COLO668 (cell line): ENCODE results near the gene ALDH16A1.
A peak's percentile ranks its signal among the peaks of the same experiment; 100 is the strongest.

Experiments used
- DNase-seq: peaks from one replicate; lab custom pipeline; 2025; ENCODE audit not compliant: unreplicated experiment; lab: John Stamatoyannopoulos, UW

ALDH16A1 gene

GRCh38 chr19:49423071-49423984 is 29.7 kb upstream of the ALDH16A1 start, which contains the start of gene PTH2:
Gene PTH2 (minus strand): TSS chr19:49423441. CDS start chr19:49423339, 102 bp downstream.
- DNase-seq: no peak

GRCh38 chr19:49423985-49424303 is 29.1 kb upstream of the ALDH16A1 start:
- no peak for DNase-seq

- no peak for DNase-seq
Measured at GRCh38 chr19:49425178-49425577, 27.8 kb upstream of the ALDH16A1 start, which contains the start of gene GFY. Gene GFY (plus strand): TSS chr19:49425388. CDS start chr19:49426431, 1,043 bp downstream.

- peak; percentile 32 for DNase-seq
Measured at GRCh38 chr19:49425922-49426592, 27.0 kb upstream of the ALDH16A1 start.

GRCh38 chr19:49427339-49427738 is 25.7 kb upstream of the ALDH16A1 start:
- no peak for DNase-seq

- DNase-seq: peak; percentile 44
Measured at GRCh38 chr19:49427855-49428546, 25.0 kb upstream of the ALDH16A1 start.

- DNase-seq: no peak
Measured at GRCh38 chr19:49428547-49429451, 24.2 kb upstream of the ALDH16A1 start.

GRCh38 chr19:49430172-49430677 is 22.8 kb upstream of the ALDH16A1 start:
- DNase-seq: no peak

- DNase-seq: peak; percentile 13
Measured at GRCh38 chr19:49430678-49431329, 22.2 kb upstream of the ALDH16A1 start.

GRCh38 chr19:49431330-49431749 is 21.7 kb upstream of the ALDH16A1 start:
- no peak for DNase-seq

- peak; percentile 22 for DNase-seq
Measured at GRCh38 chr19:49432141-49433073, 20.6 kb upstream of the ALDH16A1 start.

- DNase-seq: no peak
Measured at GRCh38 chr19:49433240-49433901, 19.7 kb upstream of the ALDH16A1 start.

GRCh38 chr19:49434907-49435583 is 18.0 kb upstream of the ALDH16A1 start:
- no peak for DNase-seq

GRCh38 chr19:49435670-49436069 is 17.4 kb upstream of the ALDH16A1 start:
- no peak for DNase-seq

- peak; percentile 37 for DNase-seq
Measured at GRCh38 chr19:49436381-49437017, 16.5 kb upstream of the ALDH16A1 start.

GRCh38 chr19:49437231-49437630 is 15.8 kb upstream of the ALDH16A1 start:
- DNase-seq: no peak

- DNase-seq: no peak
Measured at GRCh38 chr19:49438261-49438660, 14.8 kb upstream of the ALDH16A1 start.
